Erythroblast (primary cell): ENCODE measurements around the gene DNAH14.
"Not testable (repeated sequence)": the region's sequence is repeated elsewhere in the genome, so short reads cannot be mapped to it uniquely, and the experiment has no call there.

Experiments
- GATA1 ChIP-seq: IDR thresholded peaks from 2 replicates; pipeline ENCODE4 v1.6.1; 2011; ENCODE audit warnings: low read depth, mild to moderate bottlenecking, control low read depth, low read length, moderate library complexity
- POLR2A ChIP-seq: IDR thresholded peaks from 2 replicates; pipeline ENCODE4 v1.6.1; 2011; ENCODE audit warnings: mild to moderate bottlenecking, low read length

- TF ChIP-seq POLR2A, GATA1: not testable (repeated sequence)
Measured at GRCh38 chr1:225008050-225008449, 78.6 kb downstream of the DNAH14 start.
